Measurements from ENCODE around the gene AK4. TPM values are rescaled to one million over a fixed set of nuclear protein-coding genes. Genes with fewer than 3 reads are reported as not detected.
A peak's percentile ranks its signal among the peaks of the same experiment; 100 is the strongest.
"Not testable (repeated sequence)": the region's sequence is repeated elsewhere in the genome, so short reads cannot be mapped to it uniquely, and the experiment has no call there.

The AK4 gene
- polyA plus RNA-seq, 1 donor (not counting 4 experiments of a cell fraction or from before 2014, with no cell fraction given), result 90.0 TPM

DNA sequence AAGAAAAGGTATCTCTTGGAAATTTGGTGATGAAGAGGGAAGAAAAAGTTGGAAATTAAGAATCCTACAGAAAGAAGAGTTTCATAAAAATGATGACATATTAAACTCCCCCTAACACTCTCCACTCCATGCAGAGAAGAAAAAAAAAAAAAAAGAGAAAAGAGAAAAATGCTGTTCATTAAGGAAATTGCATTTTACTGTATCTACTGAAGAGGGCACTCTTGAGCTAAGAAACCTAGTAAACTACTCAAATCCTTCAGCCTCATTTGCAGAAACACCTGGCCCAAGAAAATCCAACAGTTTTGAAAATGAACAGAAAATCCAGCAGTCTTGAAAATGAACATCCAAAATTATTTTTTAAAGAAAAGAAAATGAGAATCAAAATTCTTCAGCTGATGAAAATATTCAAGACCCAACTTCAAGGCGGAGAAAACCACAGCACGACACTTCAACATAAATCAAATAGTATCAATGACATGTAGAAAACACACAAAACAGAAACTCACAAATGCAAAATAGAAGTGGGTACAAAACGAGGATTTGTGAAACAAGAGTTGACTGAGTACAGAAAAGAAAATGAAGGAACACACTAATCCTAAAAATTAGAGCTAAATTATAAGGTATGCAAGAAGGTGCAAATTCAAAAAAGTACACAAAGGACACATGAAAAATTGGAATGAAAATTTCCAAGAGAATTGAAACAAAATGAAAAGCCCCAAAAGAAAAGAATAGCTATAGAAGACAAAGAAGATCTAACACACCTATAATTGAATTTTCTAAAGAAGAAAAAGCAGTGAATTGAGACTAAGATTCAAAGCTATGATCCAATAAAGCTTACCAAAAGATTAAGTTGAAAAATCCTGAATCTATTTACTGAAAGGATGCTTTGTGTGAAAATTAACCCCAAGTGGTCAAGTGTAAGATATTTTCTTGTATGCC is 88.1 kb downstream of the AK4 start:
- FAIRE-seq (no peak), DNase-seq (ENCODE audit: low read depth, low spot score) (no peak)
- dilution Hi-C loops (cut with MboI; ENCODE audit: extremely low pct_ligation_motif_present, low sequenced_read_pairs), result no loop called here
- Histone ChIP-seq H3K9me3 (ENCODE audit: control insufficient read depth, low read depth, low read length) (no peaks in the 10 kb centered on the region), H3K79me2 (ENCODE audit: control insufficient read depth, insufficient read depth, low read length) (no peaks in the 10 kb centered on the region), H3K9ac (ENCODE audit: control insufficient read depth, extremely low read depth, insufficient read depth, low read length) (no peak overlapping the region), H3K36me3 (ENCODE audit: control insufficient read depth in 2 of 2, extremely low read depth in 1 of 2, insufficient read depth in 2 of 2, low read length in 2 of 2) (no peaks in the 10 kb centered on the region), H3K4me1 (ENCODE audit: control insufficient read depth, extremely low read depth, insufficient read depth, low read length) (no peaks in the 10 kb centered on the region), H3K4me2 (ENCODE audit: control insufficient read depth, extremely low read depth, insufficient read depth, low read depth, low read length) (no peak overlapping the region), H3K27me3 (ENCODE audit: control insufficient read depth, extremely low read depth, insufficient read depth, low read length) (no peaks in the 10 kb centered on the region), H3K9me1 (ENCODE audit: control insufficient read depth, extremely low read depth, insufficient read depth, low read length) (no peaks in the 10 kb centered on the region), H2AFZ (ENCODE audit: control insufficient read depth, low read length) (no peak overlapping the region), H3K4me3 (ENCODE audit: control insufficient read depth in 2 of 3, extremely low read depth in 1 of 3, insufficient read depth in 2 of 3, low read depth in 1 of 3, low read length in 3 of 3) (no peak overlapping the region), H3K27ac (ENCODE audit: control insufficient read depth, insufficient read depth, low read length) (no peak overlapping the region), H4K20me1 (ENCODE audit: control insufficient read depth, extremely low read depth, insufficient read depth, low read length) (no peaks in the 10 kb centered on the region)
- TF ChIP-seq EZH2 (IDR thresholded peaks at IDR 0.05; ENCODE audit: low read length), result no peak
- TF ChIP-seq, protein P1, sequence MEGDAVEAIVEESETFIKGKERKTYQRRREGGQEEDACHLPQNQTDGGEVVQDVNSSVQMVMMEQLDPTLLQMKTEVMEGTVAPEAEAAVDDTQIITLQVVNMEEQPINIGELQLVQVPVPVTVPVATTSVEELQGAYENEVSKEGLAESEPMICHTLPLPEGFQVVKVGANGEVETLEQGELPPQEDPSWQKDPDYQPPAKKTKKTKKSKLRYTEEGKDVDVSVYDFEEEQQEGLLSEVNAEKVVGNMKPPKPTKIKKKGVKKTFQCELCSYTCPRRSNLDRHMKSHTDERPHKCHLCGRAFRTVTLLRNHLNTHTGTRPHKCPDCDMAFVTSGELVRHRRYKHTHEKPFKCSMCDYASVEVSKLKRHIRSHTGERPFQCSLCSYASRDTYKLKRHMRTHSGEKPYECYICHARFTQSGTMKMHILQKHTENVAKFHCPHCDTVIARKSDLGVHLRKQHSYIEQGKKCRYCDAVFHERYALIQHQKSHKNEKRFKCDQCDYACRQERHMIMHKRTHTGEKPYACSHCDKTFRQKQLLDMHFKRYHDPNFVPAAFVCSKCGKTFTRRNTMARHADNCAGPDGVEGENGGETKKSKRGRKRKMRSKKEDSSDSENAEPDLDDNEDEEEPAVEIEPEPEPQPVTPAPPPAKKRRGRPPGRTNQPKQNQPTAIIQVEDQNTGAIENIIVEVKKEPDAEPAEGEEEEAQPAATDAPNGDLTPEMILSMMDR (optimal IDR thresholded peaks at IDR 0.05 in 1 of 3, IDR thresholded peaks at IDR 0.05 in 1 of 3, conservative IDR thresholded peaks at IDR 0.05 in 1 of 3; ENCODE audit: extremely low read depth in 1 of 3, insufficient read depth in 2 of 3, low read length in 3 of 3), result peak in 2 of 3 experiments; percentile 52 to 54

GRCh38 chr1:65237088-65237487 is 89.1 kb downstream of the AK4 start:
- H3K4me2 ChIP-seq (ENCODE audit: control insufficient read depth, extremely low read depth, insufficient read depth, low read depth, low read length); H3K27me3 ChIP-seq (ENCODE audit: control insufficient read depth, extremely low read depth, insufficient read depth, low read length); H3K4me3 ChIP-seq (ENCODE audit: control insufficient read depth in 2 of 3, extremely low read depth in 1 of 3, insufficient read depth in 2 of 3, low read depth in 1 of 3, low read length in 3 of 3); H3K4me1 ChIP-seq (ENCODE audit: control insufficient read depth, extremely low read depth, insufficient read depth, low read length); H3K9me1 ChIP-seq (ENCODE audit: control insufficient read depth, extremely low read depth, insufficient read depth, low read length); H3K9ac ChIP-seq (ENCODE audit: control insufficient read depth, extremely low read depth, insufficient read depth, low read length); DNase-seq (ENCODE audit: low read depth, low spot score); H2AFZ ChIP-seq (ENCODE audit: control insufficient read depth, low read length); H4K20me1 ChIP-seq (ENCODE audit: control insufficient read depth, extremely low read depth, insufficient read depth, low read length); FAIRE-seq; H3K9me3 ChIP-seq (ENCODE audit: control insufficient read depth, low read depth, low read length); dilution Hi-C loops (cut with MboI; ENCODE audit: extremely low pct_ligation_motif_present, low sequenced_read_pairs); H3K27ac ChIP-seq (ENCODE audit: control insufficient read depth, insufficient read depth, low read length); H3K36me3 ChIP-seq (ENCODE audit: control insufficient read depth in 2 of 2, extremely low read depth in 1 of 2, insufficient read depth in 2 of 2, low read length in 2 of 2); H3K79me2 ChIP-seq (ENCODE audit: control insufficient read depth, insufficient read depth, low read length): not testable (repeated sequence)

All from keratinocyte (primary cell).